ENCODE measurements around the gene CYB561.
A peak's percentile ranks its signal among the peaks of the same experiment; 100 is the strongest.

Gene CYB561

GRCh38 chr17:63405741-63406261 lies 40.3 kb downstream of the CYB561 start:
- peak; percentile 85 for DNase-seq

GRCh38 chr17:63405020-63405419 lies 41.1 kb downstream of the CYB561 start:
- DNase-seq = no peak

- peak; percentile 49 for DNase-seq
Measured at GRCh38 chr17:63402431-63403212, 43.5 kb downstream of the CYB561 start.

- peak; percentile 54 for DNase-seq
Measured at GRCh38 chr17:63399856-63400255, 46.2 kb downstream of the CYB561 start.

DNA sequence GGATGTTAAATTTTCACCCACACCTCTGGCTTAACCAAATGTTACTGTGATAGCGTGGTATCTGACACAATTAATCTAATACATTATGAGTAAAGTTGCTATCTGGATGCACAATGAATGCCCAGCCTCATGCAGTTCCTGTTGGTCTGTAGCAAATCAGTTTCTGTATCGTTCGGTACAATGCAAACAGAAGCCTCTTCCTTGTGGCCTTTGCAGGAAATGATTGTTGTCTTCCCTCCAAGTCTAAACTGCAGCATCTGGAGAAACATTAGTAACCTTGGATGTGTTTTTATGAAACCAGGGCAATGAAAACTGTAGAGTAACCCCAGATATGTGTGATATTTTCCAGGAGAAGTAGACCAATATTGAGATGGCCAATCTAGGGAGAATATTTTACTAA lies 46.8 kb downstream of the CYB561 start:
- peak; percentile 53 for DNase-seq

DNA sequence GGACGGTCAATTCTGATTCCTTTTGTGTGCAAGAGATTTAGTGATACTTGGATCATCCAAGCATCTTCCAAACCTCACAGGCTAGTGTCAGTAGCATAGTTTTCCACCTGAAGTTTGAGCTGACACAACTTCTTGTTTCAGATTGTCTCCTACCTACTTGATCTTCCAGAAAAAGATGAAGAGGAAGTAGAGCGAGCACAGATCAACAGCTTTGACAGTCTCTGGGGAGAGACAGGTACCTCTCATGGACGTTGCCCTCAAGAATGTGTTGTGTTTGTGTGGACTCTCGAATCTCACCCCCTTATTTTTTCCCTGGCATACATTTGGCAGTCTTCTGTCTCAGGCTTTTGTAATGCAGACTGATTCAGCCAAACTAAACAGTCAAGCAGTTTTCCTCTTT lies 47.4 kb downstream of the CYB561 start:
- DNase-seq = no peak

DNA sequence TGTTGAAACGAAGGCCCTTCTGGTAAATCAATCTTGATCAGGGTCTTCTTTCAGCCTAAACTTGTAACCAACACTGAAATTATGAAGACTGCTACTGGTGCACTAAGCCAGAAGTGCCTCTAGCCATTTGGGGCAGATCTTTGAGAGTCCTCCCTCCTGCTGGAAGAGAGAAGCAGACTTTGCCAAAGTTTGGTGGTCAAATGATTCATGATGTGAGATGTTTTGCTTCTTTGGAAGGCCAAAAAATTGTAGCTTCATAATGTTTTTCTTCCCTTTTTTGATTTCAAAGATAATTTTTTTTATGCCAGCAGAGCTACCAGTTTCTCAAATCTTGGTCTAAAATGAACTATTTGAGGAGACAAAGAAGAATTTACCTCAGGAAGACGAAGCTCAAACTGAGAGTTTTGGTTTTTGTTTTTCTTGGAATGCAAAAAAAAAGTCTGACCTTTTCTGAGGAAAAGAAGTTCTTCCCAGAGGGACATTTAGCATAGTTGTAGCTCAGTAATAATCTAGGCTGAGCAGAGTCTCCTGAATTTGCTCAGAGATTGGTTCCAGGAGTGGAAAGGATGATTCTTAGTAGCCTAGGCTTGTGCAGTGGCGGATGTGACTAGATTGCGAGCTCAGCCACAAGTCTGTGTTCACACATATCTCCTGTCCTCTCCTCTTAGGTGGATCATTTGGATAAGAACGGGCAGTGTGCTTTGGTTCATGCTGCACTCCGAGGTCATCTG lies 50.9 kb downstream of the CYB561 start:
- DNase-seq = peak; percentile 84

DNA sequence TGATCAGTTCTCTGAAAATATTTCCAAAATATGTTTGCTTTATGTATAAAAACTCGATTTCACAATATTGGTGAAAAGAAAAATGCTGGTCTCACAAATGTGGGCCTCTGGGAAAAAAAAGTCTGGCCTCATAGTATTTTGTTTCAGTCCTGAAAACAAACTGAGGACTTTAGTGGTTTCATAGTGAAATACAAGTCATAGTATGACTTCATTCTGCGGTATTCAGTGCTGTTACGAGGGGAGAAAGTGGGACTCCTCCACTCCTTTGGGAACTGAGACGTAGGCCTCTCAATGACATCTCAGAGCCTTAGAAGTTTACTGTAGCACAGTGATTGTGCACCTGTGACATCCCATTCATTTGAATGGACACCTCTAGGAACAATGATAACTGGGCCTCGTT lies 56.0 kb downstream of the CYB561 start:
- DNase-seq = no peak

- no peak for DNase-seq
Measured at GRCh38 chr17:63387656-63388340, 58.3 kb downstream of the CYB561 start.

GRCh38 chr17:63382826-63383225 lies 63.3 kb downstream of the CYB561 start:
- peak; percentile 71 for DNase-seq
